Endothelial cell (in vitro differentiated cells): ENCODE results near the gene IRX2. TPM values are rescaled to one million over a fixed set of nuclear protein-coding genes. Genes with fewer than 3 reads are reported as not detected.

Experiments
- DNase-seq: peaks from one replicate; pipeline ENCODE4 v3.0.0; 2021; ENCODE audit warnings: low spot score
- H3K27ac Mint-ChIP-seq: one replicate; pipeline ENCODE4 v1.8.0; 2021; ENCODE audit warnings: mixed read lengths, inconsistent platforms; ENCODE audit not compliant: unreplicated experiment
- H3K27me3 Mint-ChIP-seq: one replicate; pipeline ENCODE4 v1.8.0; 2021; ENCODE audit warnings: mild to moderate bottlenecking, moderate library complexity, mixed read lengths, inconsistent platforms; ENCODE audit not compliant: unreplicated experiment
- H3K36me3 Mint-ChIP-seq: one replicate; pipeline ENCODE4 v1.8.0; 2021; ENCODE audit warnings: mild to moderate bottlenecking, low read depth, mixed read lengths, inconsistent platforms; ENCODE audit not compliant: unreplicated experiment
- H3K4me1 Mint-ChIP-seq: one replicate; pipeline ENCODE4 v1.8.0; 2021; ENCODE audit warnings: mild to moderate bottlenecking, mixed read lengths, inconsistent platforms; ENCODE audit not compliant: unreplicated experiment
- H3K4me3 Mint-ChIP-seq: one replicate; pipeline ENCODE4 v1.8.0; 2021; ENCODE audit warnings: mild to moderate bottlenecking, mixed read lengths, inconsistent platforms; ENCODE audit not compliant: unreplicated experiment
- H3K9me3 Mint-ChIP-seq: one replicate; pipeline ENCODE4 v1.8.0; 2021; ENCODE audit warnings: mixed read lengths, inconsistent platforms; ENCODE audit not compliant: unreplicated experiment
- total RNA-seq: library from RNA; stranded (reverse); fragmentation: NEBNext Ultra II Directional; extraction: Animal tissue kit (Norgen Biotek cat#: 25700); gene quantifications from one replicate; pipeline ENCODE4 v1.2.1, GENCODE V29; 2021; ENCODE audit not compliant: unreplicated experiment
- TF ChIP-seq, protein P1 (sequence below): fragments of 200-600 bp; sonication (generic); IDR thresholded peaks from one replicate; pipeline ENCODE4 v1.5.0; 2021; ENCODE audit warnings: antibody characterized with exemption; ENCODE audit not compliant: unreplicated experiment

Gene IRX2
- total RNA-seq, 1 donor from 2014 or later, result 0.72 TPM

DNA sequence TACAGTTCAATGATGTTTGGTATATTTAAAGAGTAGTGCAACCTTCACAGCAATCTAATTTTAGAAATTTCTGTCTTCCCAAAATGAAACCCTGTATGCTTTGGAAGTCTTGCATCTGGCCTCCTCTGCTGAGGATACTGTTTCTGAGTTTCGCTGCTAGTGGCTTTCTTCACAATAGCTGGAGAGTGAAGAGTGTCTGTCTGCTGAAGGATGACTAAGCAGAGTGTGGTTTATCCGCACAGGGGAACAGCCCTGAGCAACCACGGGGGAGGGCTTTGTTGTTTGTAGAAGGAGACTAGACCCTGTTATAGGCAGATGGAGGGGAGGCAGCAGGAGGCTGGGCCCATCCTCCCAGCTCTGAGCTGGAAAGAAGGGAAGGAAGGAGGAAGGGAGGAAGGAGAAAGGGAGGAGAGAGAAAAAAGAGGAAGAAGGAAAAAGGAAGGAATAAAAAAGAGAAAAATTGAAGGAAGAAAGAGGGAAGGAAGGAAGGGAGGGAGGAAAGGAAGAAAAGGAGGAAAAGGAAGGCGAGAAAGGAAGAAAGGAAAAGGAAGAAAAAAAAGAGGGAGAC is 10.5 kb upstream of the IRX2 start:
- TF ChIP-seq, protein P1, sequence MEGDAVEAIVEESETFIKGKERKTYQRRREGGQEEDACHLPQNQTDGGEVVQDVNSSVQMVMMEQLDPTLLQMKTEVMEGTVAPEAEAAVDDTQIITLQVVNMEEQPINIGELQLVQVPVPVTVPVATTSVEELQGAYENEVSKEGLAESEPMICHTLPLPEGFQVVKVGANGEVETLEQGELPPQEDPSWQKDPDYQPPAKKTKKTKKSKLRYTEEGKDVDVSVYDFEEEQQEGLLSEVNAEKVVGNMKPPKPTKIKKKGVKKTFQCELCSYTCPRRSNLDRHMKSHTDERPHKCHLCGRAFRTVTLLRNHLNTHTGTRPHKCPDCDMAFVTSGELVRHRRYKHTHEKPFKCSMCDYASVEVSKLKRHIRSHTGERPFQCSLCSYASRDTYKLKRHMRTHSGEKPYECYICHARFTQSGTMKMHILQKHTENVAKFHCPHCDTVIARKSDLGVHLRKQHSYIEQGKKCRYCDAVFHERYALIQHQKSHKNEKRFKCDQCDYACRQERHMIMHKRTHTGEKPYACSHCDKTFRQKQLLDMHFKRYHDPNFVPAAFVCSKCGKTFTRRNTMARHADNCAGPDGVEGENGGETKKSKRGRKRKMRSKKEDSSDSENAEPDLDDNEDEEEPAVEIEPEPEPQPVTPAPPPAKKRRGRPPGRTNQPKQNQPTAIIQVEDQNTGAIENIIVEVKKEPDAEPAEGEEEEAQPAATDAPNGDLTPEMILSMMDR, result no peak
- Mint-ChIP-seq H3K4me3 (no peak overlapping the region), H3K36me3 (no peaks in the 10 kb centered on the region), H3K9me3 (no peaks in the 10 kb centered on the region), H3K27ac (no peak overlapping the region), H3K4me1 (no peaks in the 10 kb centered on the region), H3K27me3 (peaks cover 15% of the 10 kb centered on the region)
- DNase-seq, result no peak

- Mint-ChIP-seq H3K9me3 (no peaks in the 10 kb centered on the region), H3K36me3 (no peaks in the 10 kb centered on the region), H3K4me1 (peaks cover 5% of the 10 kb centered on the region), H3K4me3 (no peak overlapping the region), H3K27ac (no peak overlapping the region), H3K27me3 (peaks cover 20% of the 10 kb centered on the region)
- TF ChIP-seq, protein P1, result no peak
- DNase-seq, result no peak
These were observed 8.4 kb upstream of the IRX2 start for GRCh38 chr5:2759696-2760461.

- H3K27me3 Mint-ChIP-seq, result peaks cover 22% of the 10 kb centered on the region
- H3K4me1 Mint-ChIP-seq, result peaks cover 9% of the 10 kb centered on the region
- no peak for DNase-seq
- no peak overlapping the region for H3K27ac Mint-ChIP-seq
- TF ChIP-seq, protein P1, result no peak
- no peaks in the 10 kb centered on the region for H3K9me3 Mint-ChIP-seq
- H3K36me3 Mint-ChIP-seq, result no peaks in the 10 kb centered on the region
- no peak overlapping the region for H3K4me3 Mint-ChIP-seq
These were observed 7.6 kb upstream of the IRX2 start for GRCh38 chr5:2759091-2759490.

GRCh38 chr5:2758632-2759031 is 7.2 kb upstream of the IRX2 start:
- TF ChIP-seq, protein P1, result no peak
- Mint-ChIP-seq H3K4me3 (no peak overlapping the region), H3K27me3 (peaks cover 21% of the 10 kb centered on the region), H3K9me3 (no peaks in the 10 kb centered on the region), H3K4me1 (peaks cover 9% of the 10 kb centered on the region), H3K27ac (no peak overlapping the region), H3K36me3 (no peaks in the 10 kb centered on the region)
- DNase-seq, result no peak

- H3K36me3 Mint-ChIP-seq, result no peaks in the 10 kb centered on the region
- no peak overlapping the region for H3K4me3 Mint-ChIP-seq
- no peak overlapping the region for H3K27ac Mint-ChIP-seq
- DNase-seq, result no peak
- TF ChIP-seq, protein P1, result no peak
- H3K9me3 Mint-ChIP-seq, result no peaks in the 10 kb centered on the region
- peaks cover 25% of the 10 kb centered on the region for H3K27me3 Mint-ChIP-seq
- H3K4me1 Mint-ChIP-seq, result peaks cover 9% of the 10 kb centered on the region
These were observed 6.3 kb upstream of the IRX2 start for GRCh38 chr5:2757563-2758351.
